ENCODE results near the gene CHST13. TPM values are rescaled to one million over a fixed set of nuclear protein-coding genes. Genes with fewer than 3 reads are reported as not detected.
A peak's percentile ranks its signal among the peaks of the same experiment; 100 is the strongest.

The CHST13 gene
- total RNA-seq, 1 experiment from 2014 or later = not detected

GRCh38 chr3:126484148-126484547 is 39.8 kb upstream of the CHST13 start:
- H3K4me3 ChIP-seq = no peak overlapping the region
- peaks cover 13% of the 10 kb centered on the region for H3K4me1 ChIP-seq
- no peaks in the 10 kb centered on the region for H3K27me3 ChIP-seq
- no peaks in the 10 kb centered on the region for H3K9me3 ChIP-seq (replicated peaks)
- no peak for DNase-seq
- H3K27ac ChIP-seq = no peak overlapping the region
- no peaks in the 10 kb centered on the region for H3K36me3 ChIP-seq

- no peaks in the 10 kb centered on the region for H3K9me3 ChIP-seq (replicated peaks)
- H3K27me3 ChIP-seq = no peaks in the 10 kb centered on the region
- H3K27ac ChIP-seq = no peak overlapping the region
- H3K36me3 ChIP-seq = no peaks in the 10 kb centered on the region
- H3K4me1 ChIP-seq = peaks cover 13% of the 10 kb centered on the region
- no peak overlapping the region for H3K4me3 ChIP-seq
- no peak for DNase-seq
Measured at GRCh38 chr3:126484662-126485061, 39.3 kb upstream of the CHST13 start.

- no peaks in the 10 kb centered on the region for H3K9me3 ChIP-seq (replicated peaks)
- H3K36me3 ChIP-seq = no peaks in the 10 kb centered on the region
- no peak for DNase-seq
- 0 out of 2 replicates have a peak, but pooled peaks cover 3% of the 10 kb centered on the region for H3K27me3 ChIP-seq
- peaks cover 13% of the 10 kb centered on the region for H3K4me1 ChIP-seq
- no peak overlapping the region for H3K27ac ChIP-seq
- H3K4me3 ChIP-seq = no peak overlapping the region
Measured at GRCh38 chr3:126485176-126485897, 38.6 kb upstream of the CHST13 start.

DNA sequence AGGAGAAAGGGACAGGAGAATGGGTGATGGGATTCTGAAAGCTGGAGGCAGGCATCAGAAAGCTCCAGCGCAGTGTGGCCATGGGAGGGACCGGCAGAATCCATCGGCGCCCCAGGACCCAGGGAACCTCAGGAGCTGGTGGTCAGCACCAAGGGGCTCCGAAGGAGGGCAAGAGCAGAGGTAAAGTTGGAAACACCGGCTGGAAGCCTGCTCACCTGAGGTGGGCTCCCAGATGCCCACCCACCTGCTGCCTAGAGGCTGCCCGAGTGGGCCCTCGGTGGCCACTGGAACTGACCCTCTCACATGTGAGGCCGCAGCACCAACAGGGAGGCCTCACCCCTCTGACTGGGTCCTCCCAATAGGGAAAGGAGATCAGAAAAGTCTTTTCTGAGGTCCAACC is 38.0 kb upstream of the CHST13 start:
- H3K9me3 ChIP-seq (replicated peaks) = no peaks in the 10 kb centered on the region
- 0 out of 2 replicates have a peak, but pooled peaks cover 3% of the 10 kb centered on the region for H3K27me3 ChIP-seq
- no peak for DNase-seq
- peaks cover 13% of the 10 kb centered on the region for H3K4me1 ChIP-seq
- H3K4me3 ChIP-seq = no peak overlapping the region
- H3K27ac ChIP-seq = no peak overlapping the region
- H3K36me3 ChIP-seq = no peaks in the 10 kb centered on the region

DNA sequence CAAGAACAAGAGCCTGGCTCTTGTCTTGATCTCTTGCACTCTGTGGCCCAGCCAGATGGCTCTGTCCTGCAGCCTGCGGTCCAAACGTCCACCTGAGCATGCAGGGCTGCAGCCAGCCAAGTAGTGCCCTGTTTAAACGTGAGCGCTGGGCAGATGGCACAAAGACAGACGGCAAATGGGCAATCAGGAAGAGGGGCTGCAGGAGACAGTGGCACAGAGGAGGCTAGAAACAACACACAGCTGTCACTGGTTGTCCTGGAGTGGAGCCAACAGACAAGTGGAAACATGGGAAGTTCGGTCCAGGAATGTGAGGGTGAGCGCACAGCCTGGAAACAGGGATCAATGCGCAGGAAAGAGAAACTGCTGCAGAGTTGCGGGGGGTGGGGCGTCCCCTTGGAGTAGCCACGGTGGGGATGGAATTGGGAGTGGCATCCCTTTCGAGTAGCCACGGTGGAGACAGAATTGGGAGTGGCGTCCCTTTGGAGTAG is 37.6 kb upstream of the CHST13 start:
- no peak overlapping the region for H3K4me3 ChIP-seq
- H3K4me1 ChIP-seq = peaks cover 13% of the 10 kb centered on the region
- H3K36me3 ChIP-seq = no peaks in the 10 kb centered on the region
- peak; percentile 70 to 73 for DNase-seq
- H3K27ac ChIP-seq = no peak overlapping the region
- H3K27me3 ChIP-seq = 0 out of 2 replicates have a peak, but pooled peaks cover 3% of the 10 kb centered on the region
- H3K9me3 ChIP-seq (replicated peaks) = no peaks in the 10 kb centered on the region

DNA sequence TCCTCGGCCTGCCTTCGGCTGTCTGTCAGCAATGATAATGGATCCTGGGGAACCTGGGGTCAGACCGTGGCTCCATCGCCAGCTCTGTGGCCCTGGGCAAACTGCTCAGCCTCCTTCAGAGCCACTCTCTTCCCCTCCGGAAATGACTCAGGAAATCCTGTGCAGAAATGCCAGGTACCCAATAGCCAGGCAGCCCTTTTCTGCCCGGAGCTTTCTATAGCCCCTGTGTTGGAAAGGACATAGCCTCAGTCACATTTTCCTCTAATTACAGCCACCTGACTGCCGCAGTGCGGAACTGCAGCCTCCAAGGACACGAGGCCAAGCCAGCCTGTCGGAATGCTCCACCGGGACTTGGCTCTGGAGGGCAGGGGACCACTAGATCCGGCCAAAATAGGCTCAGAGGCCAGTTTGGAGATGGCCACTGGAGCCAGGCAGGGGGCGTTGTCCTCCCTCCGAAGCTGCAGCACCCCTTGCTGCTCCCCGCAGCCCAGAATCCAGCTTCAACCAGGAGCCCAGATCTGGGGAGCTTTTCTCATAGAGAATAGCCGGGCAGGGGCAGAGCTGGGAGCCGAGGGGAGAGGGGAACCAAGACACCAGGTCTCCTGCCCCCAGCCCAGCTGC is 36.7 kb upstream of the CHST13 start:
- peaks cover 10% of the 10 kb centered on the region; the same call in 1 of the 2 replicates for H3K4me1 ChIP-seq
- H3K27me3 ChIP-seq = 0 out of 2 replicates have a peak, but pooled peaks cover 3% of the 10 kb centered on the region
- no peak for DNase-seq
- no peak overlapping the region for H3K4me3 ChIP-seq
- no peaks in the 10 kb centered on the region for H3K9me3 ChIP-seq (replicated peaks)
- H3K36me3 ChIP-seq = no peaks in the 10 kb centered on the region
- no peak overlapping the region for H3K27ac ChIP-seq

DNA sequence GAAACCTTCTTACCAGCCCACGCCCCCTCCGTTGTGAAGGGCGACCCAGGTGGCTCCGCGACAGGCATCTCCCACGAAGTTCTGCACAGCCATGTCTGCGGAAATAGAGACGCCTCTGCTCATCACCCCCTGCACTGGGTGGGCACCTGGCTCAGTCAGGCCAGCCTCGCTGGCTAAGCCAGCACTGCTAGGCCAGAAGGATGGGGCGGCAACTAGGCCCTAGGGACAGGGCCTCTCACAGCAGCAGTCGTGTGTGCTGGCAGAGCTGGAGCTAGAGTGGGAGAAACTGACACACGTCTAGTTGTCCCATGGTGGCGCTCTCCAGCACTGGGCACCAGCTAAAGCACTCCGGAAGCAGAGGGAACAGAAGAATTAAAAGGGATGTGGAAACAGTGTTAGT is 35.8 kb upstream of the CHST13 start:
- no peak for DNase-seq
- no peak overlapping the region for H3K4me3 ChIP-seq
- H3K36me3 ChIP-seq = no peaks in the 10 kb centered on the region
- H3K27ac ChIP-seq = no peak overlapping the region
- H3K4me1 ChIP-seq = peaks cover 10% of the 10 kb centered on the region; the same call in 1 of the 2 replicates
- peaks cover 6% of the 10 kb centered on the region; the same call in 1 of the 2 replicates for H3K27me3 ChIP-seq
- H3K9me3 ChIP-seq (replicated peaks) = no peaks in the 10 kb centered on the region

GRCh38 chr3:126488886-126489569 is 34.9 kb upstream of the CHST13 start:
- H3K27ac ChIP-seq = no peak overlapping the region
- no peaks in the 10 kb centered on the region for H3K9me3 ChIP-seq (replicated peaks)
- no peaks in the 10 kb centered on the region for H3K36me3 ChIP-seq
- no peak overlapping the region for H3K4me3 ChIP-seq
- H3K4me1 ChIP-seq = peaks cover 15% of the 10 kb centered on the region
- DNase-seq = no peak
- peaks cover 10% of the 10 kb centered on the region; the same call in 1 of the 2 replicates for H3K27me3 ChIP-seq

- Histone ChIP-seq H3K27ac (no peak overlapping the region), H3K9me3 (replicated peaks) (no peaks in the 10 kb centered on the region), H3K4me3 (no peak overlapping the region), H3K4me1 (peaks cover 15% of the 10 kb centered on the region), H3K27me3 (peaks cover 10% of the 10 kb centered on the region; the same call in 1 of the 2 replicates), H3K36me3 (no peaks in the 10 kb centered on the region)
- DNase-seq = no peak
Measured at GRCh38 chr3:126490619-126491018, 33.3 kb upstream of the CHST13 start.

DNA sequence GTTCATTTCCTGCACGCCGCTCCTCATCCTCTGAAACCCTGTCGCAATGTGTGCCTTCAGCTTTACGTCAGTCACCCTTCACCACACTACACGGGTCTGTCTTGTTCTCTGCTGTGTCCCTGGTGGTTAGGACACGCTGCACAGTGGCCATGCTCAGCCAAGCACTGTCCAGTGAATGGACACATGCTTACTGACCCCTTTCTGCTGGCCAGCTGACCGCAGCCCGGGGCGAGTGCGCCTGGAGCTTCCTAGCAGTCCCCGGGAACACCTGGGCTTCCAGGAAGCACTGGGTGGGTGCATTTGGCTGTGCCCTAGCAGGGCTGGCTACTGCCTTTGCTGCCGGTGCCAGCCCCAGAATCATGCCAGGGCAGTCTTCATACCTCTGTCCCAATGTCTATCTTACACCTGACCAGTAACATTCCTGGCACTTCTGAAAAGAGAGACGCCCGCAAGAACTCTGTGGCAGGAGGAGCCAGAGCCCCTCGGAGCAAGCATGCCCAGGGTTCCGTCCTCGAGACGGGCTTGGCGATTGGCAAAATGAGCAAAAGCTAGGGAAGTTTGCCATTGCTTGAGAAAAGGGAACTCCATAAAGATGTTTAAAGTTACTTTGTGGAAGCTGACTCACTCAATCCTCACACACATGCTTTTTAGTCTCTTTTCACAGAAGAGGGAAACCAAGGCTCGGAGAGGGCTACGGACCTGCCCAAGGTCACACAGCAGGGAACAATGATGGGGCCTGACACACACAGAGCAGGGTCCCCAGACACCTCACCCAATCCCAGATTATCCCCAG is 32.5 kb upstream of the CHST13 start:
- Histone ChIP-seq H3K4me1 (peaks cover 12% of the 10 kb centered on the region), H3K27ac (no peak overlapping the region), H3K9me3 (replicated peaks) (no peaks in the 10 kb centered on the region), H3K36me3 (no peaks in the 10 kb centered on the region), H3K27me3 (peaks cover 10% of the 10 kb centered on the region; the same call in 1 of the 2 replicates), H3K4me3 (no peak overlapping the region)
- no peak for DNase-seq

DNA sequence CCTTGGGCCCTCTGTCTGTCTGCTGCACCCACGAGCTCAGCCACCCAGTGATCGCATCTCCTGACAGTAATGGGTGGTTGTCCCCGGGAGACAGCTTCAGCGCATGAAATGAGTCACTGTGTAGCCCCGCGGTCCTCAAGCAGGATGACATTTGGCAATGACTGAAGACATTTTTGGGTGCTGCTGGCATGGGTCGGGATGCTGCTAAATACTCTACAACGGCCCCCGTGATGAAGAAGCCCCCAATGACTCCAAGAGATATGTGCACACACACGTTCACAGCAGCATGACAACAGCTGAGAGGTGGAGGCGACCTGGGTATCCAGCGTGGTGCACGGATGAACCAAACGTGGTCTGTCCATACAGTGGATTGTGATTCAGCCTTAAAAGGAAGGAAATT is 30.9 kb upstream of the CHST13 start:
- no peaks in the 10 kb centered on the region for H3K36me3 ChIP-seq
- H3K4me3 ChIP-seq = no peak overlapping the region
- no peaks in the 10 kb centered on the region for H3K9me3 ChIP-seq (replicated peaks)
- peaks cover 5% of the 10 kb centered on the region; the same call in 1 of the 2 replicates for H3K4me1 ChIP-seq
- no peak for DNase-seq
- H3K27ac ChIP-seq = no peak overlapping the region
- peaks cover 10% of the 10 kb centered on the region; the same call in 1 of the 2 replicates for H3K27me3 ChIP-seq

DNA sequence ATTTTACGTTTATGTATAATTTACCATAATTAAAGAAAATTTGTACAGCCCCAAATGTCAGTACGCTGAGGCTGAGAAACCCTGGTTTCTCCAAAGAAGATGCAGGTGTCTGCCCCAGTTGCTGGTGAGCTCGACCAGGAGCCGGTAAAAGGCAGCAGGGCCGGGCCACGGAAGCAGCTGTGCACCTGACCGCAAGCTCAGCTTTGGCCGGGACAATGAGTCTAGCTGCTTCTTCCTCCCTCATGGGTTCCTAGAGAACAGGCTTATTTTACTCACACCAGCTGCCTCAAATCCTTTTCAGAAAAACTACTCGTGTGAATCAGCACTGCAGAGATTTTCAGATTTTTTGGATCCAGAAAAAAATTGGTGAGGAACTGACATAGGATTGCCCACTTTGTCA is 30.2 kb upstream of the CHST13 start:
- peaks cover 10% of the 10 kb centered on the region; the same call in 1 of the 2 replicates for H3K27me3 ChIP-seq
- H3K36me3 ChIP-seq = no peaks in the 10 kb centered on the region
- H3K9me3 ChIP-seq (replicated peaks) = no peaks in the 10 kb centered on the region
- H3K4me3 ChIP-seq = no peak overlapping the region
- H3K27ac ChIP-seq = no peak overlapping the region
- peak; percentile 49 to 61 for DNase-seq
- peaks cover 5% of the 10 kb centered on the region; the same call in 1 of the 2 replicates for H3K4me1 ChIP-seq

- no peak for DNase-seq
- H3K4me1 ChIP-seq = peaks cover 5% of the 10 kb centered on the region; the same call in 1 of the 2 replicates
- H3K27me3 ChIP-seq = peaks cover 10% of the 10 kb centered on the region; the same call in 1 of the 2 replicates
- H3K4me3 ChIP-seq = no peak overlapping the region
- no peaks in the 10 kb centered on the region for H3K9me3 ChIP-seq (replicated peaks)
- H3K27ac ChIP-seq = no peak overlapping the region
- no peaks in the 10 kb centered on the region for H3K36me3 ChIP-seq
Measured at GRCh38 chr3:126494204-126494969, 29.6 kb upstream of the CHST13 start.

DNA sequence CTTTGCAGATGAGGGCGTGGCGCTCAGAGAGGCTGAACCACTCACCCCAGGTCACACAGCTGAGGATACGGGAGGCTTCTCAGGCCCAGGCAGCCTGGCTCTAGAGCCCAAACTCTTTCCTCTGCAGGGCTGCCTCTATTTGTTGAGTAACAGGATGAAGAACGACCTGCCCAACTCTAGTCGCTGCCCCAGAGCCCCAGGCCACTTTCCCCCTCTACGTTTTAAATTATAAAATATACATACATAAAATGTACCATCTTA is 29.1 kb upstream of the CHST13 start:
- no peak overlapping the region for H3K27ac ChIP-seq
- H3K36me3 ChIP-seq = no peaks in the 10 kb centered on the region
- H3K4me1 ChIP-seq = peaks cover 5% of the 10 kb centered on the region; the same call in 1 of the 2 replicates
- H3K27me3 ChIP-seq = peaks cover 10% of the 10 kb centered on the region; the same call in 1 of the 2 replicates
- no peak overlapping the region for H3K4me3 ChIP-seq
- no peaks in the 10 kb centered on the region for H3K9me3 ChIP-seq (replicated peaks)
- DNase-seq = no peak

Measured in SJCRH30 (cell line).